ENCODE results near the gene NOXO1. TPM values are rescaled to one million over a fixed set of nuclear protein-coding genes. Genes with fewer than 3 reads are reported as not detected.

NOXO1 gene
- total RNA-seq, 1 donor from 2014 or later: 1.6 TPM

- no peak overlapping the region for H3K9ac ChIP-seq (ENCODE audit: low read depth in 1 of 3, low read length in 3 of 3)
- H3K36me3 ChIP-seq (ENCODE audit: control insufficient read depth in 3 of 3, insufficient read depth in 3 of 3, low read length in 3 of 3): peaks cover 39 to 44% (median 43%) of the 10 kb centered on the region in 3 donors
- H3K4me3 ChIP-seq (ENCODE audit: low read length in 3 of 3): no peak overlapping the region
- H3K27me3 ChIP-seq (ENCODE audit: control insufficient read depth in 3 of 3, insufficient read depth in 3 of 3, low read length in 3 of 3): peaks cover 0 to 13% (median 6%) of the 10 kb centered on the region in 3 donors
- H3K4me1 ChIP-seq (ENCODE audit: control insufficient read depth in 3 of 3, insufficient read depth in 3 of 3, low read length in 3 of 3): peaks cover 14 to 26% (median 20%) of the 10 kb centered on the region in 3 donors
- H3K9me3 ChIP-seq (ENCODE audit: control insufficient read depth in 3 of 3, low read length in 3 of 3): no peaks in the 10 kb centered on the region
- H3K27ac ChIP-seq (ENCODE audit: low read depth, low read length): no peak overlapping the region
These were observed 7.7 kb downstream of the NOXO1 start for GRCh38 chr16:1973461-1974156.

GRCh38 chr16:1972490-1972877 lies 8.8 kb downstream of the NOXO1 start:
- peak overlapping the region; percentile 87 to 93 (median 93) for H3K4me3 ChIP-seq (ENCODE audit: low read length in 3 of 3)
- H3K9me3 ChIP-seq (ENCODE audit: control insufficient read depth in 3 of 3, low read length in 3 of 3): no peaks in the 10 kb centered on the region
- peaks cover 0 to 10% (median 6%) of the 10 kb centered on the region in 3 donors for H3K27me3 ChIP-seq (ENCODE audit: control insufficient read depth in 3 of 3, insufficient read depth in 3 of 3, low read length in 3 of 3)
- H3K36me3 ChIP-seq (ENCODE audit: control insufficient read depth in 3 of 3, insufficient read depth in 3 of 3, low read length in 3 of 3): peaks cover 31 to 35% (median 34%) of the 10 kb centered on the region in 3 donors
- peak overlapping the region; percentile 90 to 95 (median 91) for H3K9ac ChIP-seq (ENCODE audit: low read depth in 1 of 3, low read length in 3 of 3)
- H3K27ac ChIP-seq (ENCODE audit: low read depth, low read length): no peak overlapping the region
- H3K4me1 ChIP-seq (ENCODE audit: control insufficient read depth in 3 of 3, insufficient read depth in 3 of 3, low read length in 3 of 3): peaks cover 14 to 26% (median 20%) of the 10 kb centered on the region in 3 donors

GRCh38 chr16:1971796-1972489 lies 9.3 kb downstream of the NOXO1 start, which contains the start of gene TBL3:
Gene TBL3, plus strand, starts transcription at chr16:1972053. Its CDS starts 112 bp downstream, at chr16:1972165.
- Histone ChIP-seq H3K27me3 (ENCODE audit: control insufficient read depth in 3 of 3, insufficient read depth in 3 of 3, low read length in 3 of 3) (peaks cover 0 to 9% (median 6%) of the 10 kb centered on the region in 3 donors), H3K9me3 (ENCODE audit: control insufficient read depth in 3 of 3, low read length in 3 of 3) (no peaks in the 10 kb centered on the region), H3K4me1 (ENCODE audit: control insufficient read depth in 3 of 3, insufficient read depth in 3 of 3, low read length in 3 of 3) (peaks cover 14 to 28% (median 20%) of the 10 kb centered on the region in 3 donors), H3K36me3 (ENCODE audit: control insufficient read depth in 3 of 3, insufficient read depth in 3 of 3, low read length in 3 of 3) (peaks cover 27 to 30% (median 29%) of the 10 kb centered on the region in 3 donors), H3K27ac (ENCODE audit: low read depth, low read length) (peak within 1 kb of the TSS; percentile 90), H3K9ac (ENCODE audit: low read depth in 1 of 3, low read length in 3 of 3) (peak within 1 kb of the TSS; percentile 91 to 96 (median 95)), H3K4me3 (ENCODE audit: low read length in 3 of 3) (peak within 1 kb of the TSS; percentile 87 to 93 (median 93))

- Histone ChIP-seq H3K4me1 (ENCODE audit: control insufficient read depth in 3 of 3, insufficient read depth in 3 of 3, low read length in 3 of 3) (peaks cover 29 to 48% (median 33%) of the 10 kb centered on the region in 3 donors), H3K27me3 (ENCODE audit: control insufficient read depth in 3 of 3, insufficient read depth in 3 of 3, low read length in 3 of 3) (no peaks in the 10 kb centered on the region), H3K9me3 (ENCODE audit: control insufficient read depth in 3 of 3, low read length in 3 of 3) (no peaks in the 10 kb centered on the region), H3K4me3 (ENCODE audit: low read length in 3 of 3) (no peak overlapping the region), H3K27ac (ENCODE audit: low read depth, low read length) (no peak overlapping the region), H3K9ac (ENCODE audit: low read depth in 1 of 3, low read length in 3 of 3) (no peak overlapping the region), H3K36me3 (ENCODE audit: control insufficient read depth in 3 of 3, insufficient read depth in 3 of 3, low read length in 3 of 3) (peaks cover 0 to 9% (median 7%) of the 10 kb centered on the region in 3 donors)
These were observed 12.9 kb downstream of the NOXO1 start for GRCh38 chr16:1968146-1968953.

- H3K9me3 ChIP-seq (ENCODE audit: control insufficient read depth in 3 of 3, low read length in 3 of 3): no peaks in the 10 kb centered on the region
- H3K36me3 ChIP-seq (ENCODE audit: control insufficient read depth in 3 of 3, insufficient read depth in 3 of 3, low read length in 3 of 3): peaks cover 17 to 24% (median 19%) of the 10 kb centered on the region in 3 donors
- H3K4me1 ChIP-seq (ENCODE audit: control insufficient read depth in 3 of 3, insufficient read depth in 3 of 3, low read length in 3 of 3): peaks cover 26 to 46% (median 26%) of the 10 kb centered on the region in 3 donors
- no peaks in the 10 kb centered on the region for H3K27me3 ChIP-seq (ENCODE audit: control insufficient read depth in 3 of 3, insufficient read depth in 3 of 3, low read length in 3 of 3)
- H3K9ac ChIP-seq (ENCODE audit: low read depth in 1 of 3, low read length in 3 of 3): peak within 1 kb of the TSS; percentile 93 to 99 (median 98)
- H3K4me3 ChIP-seq (ENCODE audit: low read length in 3 of 3): peak within 1 kb of the TSS; percentile 84 to 90 (median 85)
- H3K27ac ChIP-seq (ENCODE audit: low read depth, low read length): peak within 1 kb of the TSS; percentile 98
These were observed 14.8 kb downstream of the NOXO1 start, which contains the start of gene RNF151 for GRCh38 chr16:1966460-1966859. Gene RNF151, plus strand, starts transcription at chr16:1966856. Its CDS starts 26 bp downstream, at chr16:1966882.

- H3K9me3 ChIP-seq (ENCODE audit: control insufficient read depth in 3 of 3, low read length in 3 of 3): no peaks in the 10 kb centered on the region
- H3K27me3 ChIP-seq (ENCODE audit: control insufficient read depth in 3 of 3, insufficient read depth in 3 of 3, low read length in 3 of 3): no peaks in the 10 kb centered on the region
- H3K9ac ChIP-seq (ENCODE audit: low read depth in 1 of 3, low read length in 3 of 3): peak overlapping the region; percentile 93 to 99 (median 98)
- peak overlapping the region; percentile 84 to 90 (median 85) for H3K4me3 ChIP-seq (ENCODE audit: low read length in 3 of 3)
- peaks cover 26 to 33% (median 26%) of the 10 kb centered on the region in 3 donors for H3K36me3 ChIP-seq (ENCODE audit: control insufficient read depth in 3 of 3, insufficient read depth in 3 of 3, low read length in 3 of 3)
- H3K4me1 ChIP-seq (ENCODE audit: control insufficient read depth in 3 of 3, insufficient read depth in 3 of 3, low read length in 3 of 3): peaks cover 27 to 48% (median 30%) of the 10 kb centered on the region in 3 donors
- H3K27ac ChIP-seq (ENCODE audit: low read depth, low read length): peak overlapping the region; percentile 98
These were observed 15.8 kb downstream of the NOXO1 start for GRCh38 chr16:1965396-1966001.

GRCh38 chr16:1964506-1965395 lies 16.5 kb downstream of the NOXO1 start, which contains the start of gene RPS2:
Gene RPS2, minus strand, starts transcription at chr16:1964826. Its CDS starts 201 bp downstream, at chr16:1964625.
- peaks cover 31 to 53% (median 33%) of the 10 kb centered on the region in 3 donors for H3K4me1 ChIP-seq (ENCODE audit: control insufficient read depth in 3 of 3, insufficient read depth in 3 of 3, low read length in 3 of 3)
- H3K27me3 ChIP-seq (ENCODE audit: control insufficient read depth in 3 of 3, insufficient read depth in 3 of 3, low read length in 3 of 3): no peaks in the 10 kb centered on the region
- peaks cover 26 to 33% (median 26%) of the 10 kb centered on the region in 3 donors for H3K36me3 ChIP-seq (ENCODE audit: control insufficient read depth in 3 of 3, insufficient read depth in 3 of 3, low read length in 3 of 3)
- H3K27ac ChIP-seq (ENCODE audit: low read depth, low read length): peak within 1 kb of the TSS; percentile 98
- H3K9me3 ChIP-seq (ENCODE audit: control insufficient read depth in 3 of 3, low read length in 3 of 3): no peaks in the 10 kb centered on the region
- H3K9ac ChIP-seq (ENCODE audit: low read depth in 1 of 3, low read length in 3 of 3): peak within 1 kb of the TSS; percentile 93 to 99 (median 98)
- peak within 1 kb of the TSS; percentile 84 to 90 (median 85) for H3K4me3 ChIP-seq (ENCODE audit: low read length in 3 of 3)

- H3K4me1 ChIP-seq (ENCODE audit: control insufficient read depth in 3 of 3, insufficient read depth in 3 of 3, low read length in 3 of 3): peaks cover 33 to 56% (median 33%) of the 10 kb centered on the region in 3 donors
- H3K27me3 ChIP-seq (ENCODE audit: control insufficient read depth in 3 of 3, insufficient read depth in 3 of 3, low read length in 3 of 3): no peaks in the 10 kb centered on the region
These were observed 17.3 kb downstream of the NOXO1 start for GRCh38 chr16:1963806-1964505.

More at GRCh38 chr16:1963806-1964505, 17.3 kb downstream of the NOXO1 start:
- H3K4me3 ChIP-seq (ENCODE audit: low read length in 3 of 3): peak overlapping the region; percentile 70 to 90 (median 81)
- H3K9me3 ChIP-seq (ENCODE audit: control insufficient read depth in 3 of 3, low read length in 3 of 3): no peaks in the 10 kb centered on the region
- H3K27ac ChIP-seq (ENCODE audit: low read depth, low read length): peak overlapping the region; percentile 98
- peaks cover 26 to 33% (median 26%) of the 10 kb centered on the region in 3 donors for H3K36me3 ChIP-seq (ENCODE audit: control insufficient read depth in 3 of 3, insufficient read depth in 3 of 3, low read length in 3 of 3)
- H3K9ac ChIP-seq (ENCODE audit: low read depth in 1 of 3, low read length in 3 of 3): peak overlapping the region; percentile 73 to 85 (median 84)
